GM12878 (cell line): ENCODE results near the gene PPP3CA. TPM values are rescaled to one million over a fixed set of nuclear protein-coding genes. Genes with fewer than 3 reads are reported as not detected.

ENCODE experiments used
- ATAC-seq: fragments of 200-7000 bp; cut with Tn5 transposase; 3 replicates; pipeline ENCODE4 v1.9.1; 2020; ENCODE audit warnings: mild to moderate bottlenecking, moderate library complexity
- BruUV-seq: library from RNA; stranded (reverse); fragments of 400-500 nt; replicated peaks from 2 replicates; lab custom pipeline; 2021; lab: Mats Ljungman, UMichigan
- CTCF ChIA-PET: fragments of 300-600 bp; sonication (Branson Sonifier 250); formaldehyde crosslinking; extraction: SDS; loops from one replicate; lab custom pipeline; 2021; ENCODE audit warnings: inconsistent platforms; lab: Yijun Ruan, JAX
- POLR2A ChIA-PET: fragments of 350-600 bp; formaldehyde crosslinking; extraction: SDS; loops from one replicate; lab custom pipeline; 2021; ENCODE audit warnings: inconsistent platforms; lab: Charles Lee
- RAD21 ChIA-PET: fragments of 300-600 bp; sonication (Branson Sonifier 250); formaldehyde crosslinking; loops from one replicate; lab custom pipeline; 2023; ENCODE audit warnings: antibody characterized with exemption; ENCODE audit not compliant: unreplicated experiment; lab: Charles Lee
- SMC1A ChIA-PET: fragments of 300-600 bp; sonication (Branson Sonifier 250); formaldehyde crosslinking; loops from one replicate; lab custom pipeline; 2023; ENCODE audit not compliant: unreplicated experiment, uncharacterized antibody; lab: Charles Lee
- DNase-seq: peaks from one replicate; pipeline ENCODE4 v3.0.0-alpha.2; 2011; ENCODE audit warnings: low read depth, low spot score
- FAIRE-seq: peaks from 3 replicates; lab custom pipeline; 2011; peaks lifted over from hg19 to GRCh38; lab: Jason Lieb, UNC
- H2AFZ ChIP-seq: 2 replicates; pipeline ENCODE4 v1.6.0; 2011; ENCODE audit warnings: low read depth, low read length, control low read depth; ENCODE audit not compliant: control insufficient read depth
- H3K27ac ChIP-seq: 2 replicates; pipeline ENCODE4 v1.5.1; 2011; ENCODE audit warnings: control low read depth; ENCODE audit not compliant: control insufficient read depth, insufficient read depth
- H3K27me3 ChIP-seq, 2 experiments: replicated peaks in 1 of 2; 2 replicates each; pipeline versions ENCODE4 v1.6.0 to v1.6.1; 2011; ENCODE audit warnings: low read length in 1 of 2; ENCODE audit not compliant: control insufficient read depth in 2 of 2, insufficient read depth in 2 of 2
- H3K36me3 ChIP-seq, 2 experiments: 2 replicates each; pipeline ENCODE4 v1.5.1; 2011; ENCODE audit warnings: low read length in 1 of 2; ENCODE audit not compliant: control insufficient read depth in 2 of 2, insufficient read depth in 2 of 2
- H3K4me1 ChIP-seq: 2 replicates; pipeline ENCODE4 v1.6.1; 2011; ENCODE audit warnings: mild to moderate bottlenecking, low read length, moderate library complexity, mixed read lengths; ENCODE audit not compliant: control insufficient read depth, insufficient read depth
- H3K4me2 ChIP-seq: 2 replicates; pipeline ENCODE4 v1.6.0; 2011; ENCODE audit warnings: control low read depth; ENCODE audit not compliant: control insufficient read depth, insufficient read depth
- H3K4me3 ChIP-seq: fragments of 200-600 bp; sonication (generic); 2 replicates; pipeline ENCODE4 v1.5.1; 2016
- H3K79me2 ChIP-seq: 2 replicates; pipeline ENCODE4 v1.6.0; 2011; ENCODE audit warnings: low read length; ENCODE audit not compliant: control insufficient read depth, insufficient read depth
- H3K9ac ChIP-seq: 2 replicates; pipeline ENCODE4 v1.8.0; 2011; ENCODE audit warnings: low read length, control low read depth, mixed read lengths; ENCODE audit not compliant: control insufficient read depth, insufficient read depth
- H3K9me3 ChIP-seq: replicated peaks from 3 replicates; pipeline ENCODE4 v1.5.1; 2011; ENCODE audit warnings: mild to moderate bottlenecking, low read length; ENCODE audit not compliant: control insufficient read depth, insufficient read depth
- H4K20me1 ChIP-seq: 2 replicates; pipeline ENCODE4 v1.6.0; 2011; ENCODE audit not compliant: control insufficient read depth, insufficient read depth
- CBFB ChIP-seq: IDR thresholded peaks from 2 replicates; pipeline ENCODE4 v1.6.1; 2016; ENCODE audit warnings: antibody characterized with exemption, low read depth
- DPF2 ChIP-seq: fragments of 450-650 bp; IDR thresholded peaks from 2 replicates; pipeline ENCODE4 v1.6.1; 2017; ENCODE audit warnings: mild to moderate bottlenecking
- ETV6 ChIP-seq, 2 experiments: fragments of 450-650 bp in 1 of 2; IDR thresholded peaks in 1 of 2; conservative IDR thresholded peaks in 1 of 2; 2 replicates each; pipeline ENCODE4 v1.6.1; 2014; ENCODE audit warnings: antibody characterized with exemption in 1 of 2, borderline replicate concordance in 1 of 2, low read depth in 1 of 2, mild to moderate bottlenecking in 1 of 2, moderate library complexity in 1 of 2
- HDAC2 ChIP-seq: fragments of 200-600 bp; sonication (generic); IDR thresholded peaks from 2 replicates; pipeline ENCODE4 v1.6.1; 2017
- LARP7 ChIP-seq: fragments of 450-650 bp; IDR thresholded peaks from 2 replicates; pipeline ENCODE4 v1.6.1; 2017; ENCODE audit warnings: mild to moderate bottlenecking
- MXI1 ChIP-seq: fragments of 150-350 bp; IDR thresholded peaks from 2 replicates; pipeline ENCODE4 v1.6.1; 2011; ENCODE audit warnings: low read depth, mild to moderate bottlenecking, inconsistent platforms, low read length, improper control_type of control experiment
- NFXL1 ChIP-seq: fragments of 450-650 bp; IDR thresholded peaks from 2 replicates; pipeline ENCODE4 v1.6.1; 2017; ENCODE audit warnings: antibody characterized with exemption, mild to moderate bottlenecking, borderline replicate concordance
- NFYA ChIP-seq: IDR thresholded peaks from 2 replicates; pipeline ENCODE4 v1.6.1; 2011; ENCODE audit warnings: low read depth, mild to moderate bottlenecking, low read length, improper control_type of control experiment, borderline replicate concordance
- SIN3A ChIP-seq: IDR thresholded peaks from 2 replicates; pipeline ENCODE4 v1.6.1; 2012; ENCODE audit warnings: low read depth, low read length, improper control_type of control experiment
- TBL1XR1 ChIP-seq: IDR thresholded peaks from 2 replicates; pipeline ENCODE4 v1.6.1; 2012; ENCODE audit warnings: low read depth, low read length, improper control_type of control experiment
- YBX1 ChIP-seq: fragments of 450-650 bp; IDR thresholded peaks from 2 replicates; pipeline ENCODE4 v1.6.1; 2016; ENCODE audit warnings: antibody characterized with exemption
- WGBS: methylation state at CpG from one replicate; pipeline ENCODE4 v1.1.6; 2016; ENCODE audit warnings: low lambda C conversion rate; ENCODE audit not compliant: insufficient replicate concordance, insufficient coverage; ENCODE audit errors: missing lambda C conversion rate; 5-methylcytosine and 5-hydroxymethylcytosine counted together
- in situ Hi-C: fragments of 300-500 bp; cut with MboI; formaldehyde crosslinking; loops from 9 replicates; pipeline ENCODE4 v1.14.3; 2018; ENCODE audit warnings: mixed read lengths
- intact Hi-C: fragments of 100-400 bp; cut with micrococcal nuclease; formaldehyde crosslinking; loops from one replicate; pipeline ENCODE4 v1.14.2; 2022; ENCODE audit not compliant: unreplicated experiment
- polyA plus RNA-seq, 11 experiments: library from polyadenylated mRNA; depleted of rRNA in 4 of 11; unstranded in 6 of 11; stranded (reverse) in 5 of 11; fragments of >200 nt; fragmentation: Nextera tagmentation in 4 of 11; fragmentation: Illumina TruSeq in 1 of 11; extraction: Ambion mirVana in 4 of 11; extraction: Trizol in 1 of 11; gene quantifications; 1 replicate in 1 of 11; 2 replicates in 10 of 11; pipeline versions ENCODE4 v1.2.1 to v1.2.3, GENCODE V29; 2011 to 2016; ENCODE audit warnings: inconsistent platforms in 2 of 11, missing spikeins in 2 of 11, low read depth in 1 of 11
- total RNA-seq, 4 experiments: library from RNA; depleted of rRNA in 3 of 4; stranded (reverse); fragments of >200 nt in 3 of 4; fragmentation: Illumina TruSeq in 1 of 4; extraction: Trizol in 1 of 4; gene quantifications; 2 replicates each; pipeline versions ENCODE4 v1.2.1 to v1.2.3, GENCODE V29; 2013 to 2021
- TF ChIP-seq, protein P1 (sequence below): IDR thresholded peaks from 2 replicates; pipeline ENCODE4 v1.6.1; 2012; ENCODE audit warnings: improper control_type of control experiment, low read depth, low read length; ENCODE audit not compliant: insufficient replicate concordance
- TF ChIP-seq, protein P2 (sequence below): fragments of 450-650 bp; formaldehyde crosslinking; IDR thresholded peaks from 2 replicates; pipeline ENCODE4 v1.4.0; 2020; ENCODE audit warnings: mild to moderate bottlenecking, moderate library complexity
- TF ChIP-seq, protein P3 (sequence below): IDR thresholded peaks from 2 replicates; pipeline ENCODE4 v1.6.1; 2011; ENCODE audit warnings: low read depth, mild to moderate bottlenecking, low read length, moderate library complexity, borderline replicate concordance; ENCODE audit errors: extremely low read depth
- TF ChIP-seq, protein P4 (sequence below): IDR thresholded peaks from 2 replicates; pipeline ENCODE4 v1.6.1; 2011; ENCODE audit warnings: low read depth, low read length, improper control_type of control experiment, borderline replicate concordance

PPP3CA gene
- total and polyA plus RNA-seq, 10 of the 15 experiments (the other 5 are each of a cell fraction or from before 2014, with no cell fraction given), result 0.33 to 9.0 (median 1.0) TPM

DNA sequence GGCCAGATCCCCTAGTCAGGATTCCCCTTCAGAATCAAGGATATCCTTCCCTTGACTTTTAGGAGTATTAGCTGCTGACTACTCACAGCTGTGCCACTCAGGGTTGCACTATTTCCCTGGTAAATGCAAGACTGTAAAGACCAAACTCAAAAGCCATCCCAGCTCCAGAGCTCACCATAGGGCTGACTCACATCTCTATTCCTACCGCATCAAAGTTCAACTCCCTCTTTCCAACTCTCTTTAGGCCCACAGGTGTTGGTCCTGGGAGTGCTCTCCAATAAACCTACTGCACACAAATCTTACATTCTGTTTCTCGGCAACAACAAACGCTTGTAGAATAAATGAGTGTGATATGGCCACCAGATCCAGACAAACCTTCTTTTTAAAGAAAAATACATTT lies 109.6 kb downstream of the PPP3CA start:
- Histone ChIP-seq H3K27me3 (no peaks in the 10 kb centered on the region), H3K4me1 (no peaks in the 10 kb centered on the region), H3K4me2 (no peak overlapping the region), H3K9ac (no peak overlapping the region), H3K9me3 (no peaks in the 10 kb centered on the region; the same call in 2 of the 3 replicates), H3K27ac (no peak overlapping the region), H3K4me3 (no peak overlapping the region), H3K36me3 (no peaks in the 10 kb centered on the region), H2AFZ (no peak overlapping the region), H3K79me2 (no peaks in the 10 kb centered on the region), H4K20me1 (no peaks in the 10 kb centered on the region)
- in situ Hi-C loops (no loop called here), intact Hi-C loops (no loop called here)
- FAIRE-seq (no peak), ATAC-seq (no peak), DNase-seq (no peak)
- ChIA-PET RAD21 (no interaction called here), POLR2A (no interaction called here), CTCF (interaction anchor here (0.7 to 1.1 kb wide), 2 partner anchors 359 to 1145 kb away, joined by 3 to 4 read pairs; no protein-coding TSS in a partner anchor), SMC1A (interaction anchor here (1.0 to 1.6 kb wide), 3 partner anchors 11 to 69 kb away, joined by 3 to 4 read pairs (median 4); no protein-coding TSS in a partner anchor)
- BruUV-seq, result no TSS peak
- 100% methylated on average over 3 of the region's 3 CpGs for WGBS
- TF ChIP-seq YBX1, result no peak
- TF ChIP-seq, protein P1, sequence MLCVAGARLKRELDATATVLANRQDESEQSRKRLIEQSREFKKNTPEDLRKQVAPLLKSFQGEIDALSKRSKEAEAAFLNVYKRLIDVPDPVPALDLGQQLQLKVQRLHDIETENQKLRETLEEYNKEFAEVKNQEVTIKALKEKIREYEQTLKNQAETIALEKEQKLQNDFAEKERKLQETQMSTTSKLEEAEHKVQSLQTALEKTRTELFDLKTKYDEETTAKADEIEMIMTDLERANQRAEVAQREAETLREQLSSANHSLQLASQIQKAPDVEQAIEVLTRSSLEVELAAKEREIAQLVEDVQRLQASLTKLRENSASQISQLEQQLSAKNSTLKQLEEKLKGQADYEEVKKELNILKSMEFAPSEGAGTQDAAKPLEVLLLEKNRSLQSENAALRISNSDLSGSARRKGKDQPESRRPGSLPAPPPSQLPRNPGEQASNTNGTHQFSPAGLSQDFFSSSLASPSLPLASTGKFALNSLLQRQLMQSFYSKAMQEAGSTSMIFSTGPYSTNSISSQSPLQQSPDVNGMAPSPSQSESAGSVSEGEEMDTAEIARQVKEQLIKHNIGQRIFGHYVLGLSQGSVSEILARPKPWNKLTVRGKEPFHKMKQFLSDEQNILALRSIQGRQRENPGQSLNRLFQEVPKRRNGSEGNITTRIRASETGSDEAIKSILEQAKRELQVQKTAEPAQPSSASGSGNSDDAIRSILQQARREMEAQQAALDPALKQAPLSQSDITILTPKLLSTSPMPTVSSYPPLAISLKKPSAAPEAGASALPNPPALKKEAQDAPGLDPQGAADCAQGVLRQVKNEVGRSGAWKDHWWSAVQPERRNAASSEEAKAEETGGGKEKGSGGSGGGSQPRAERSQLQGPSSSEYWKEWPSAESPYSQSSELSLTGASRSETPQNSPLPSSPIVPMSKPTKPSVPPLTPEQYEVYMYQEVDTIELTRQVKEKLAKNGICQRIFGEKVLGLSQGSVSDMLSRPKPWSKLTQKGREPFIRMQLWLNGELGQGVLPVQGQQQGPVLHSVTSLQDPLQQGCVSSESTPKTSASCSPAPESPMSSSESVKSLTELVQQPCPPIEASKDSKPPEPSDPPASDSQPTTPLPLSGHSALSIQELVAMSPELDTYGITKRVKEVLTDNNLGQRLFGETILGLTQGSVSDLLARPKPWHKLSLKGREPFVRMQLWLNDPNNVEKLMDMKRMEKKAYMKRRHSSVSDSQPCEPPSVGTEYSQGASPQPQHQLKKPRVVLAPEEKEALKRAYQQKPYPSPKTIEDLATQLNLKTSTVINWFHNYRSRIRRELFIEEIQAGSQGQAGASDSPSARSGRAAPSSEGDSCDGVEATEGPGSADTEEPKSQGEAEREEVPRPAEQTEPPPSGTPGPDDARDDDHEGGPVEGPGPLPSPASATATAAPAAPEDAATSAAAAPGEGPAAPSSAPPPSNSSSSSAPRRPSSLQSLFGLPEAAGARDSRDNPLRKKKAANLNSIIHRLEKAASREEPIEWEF, result no peak
- no peak for TF ChIP-seq LARP7
- TF ChIP-seq MXI1, result no peak
- TF ChIP-seq TBL1XR1, result no peak
- TF ChIP-seq DPF2, result no peak
- TF ChIP-seq, protein P2, sequence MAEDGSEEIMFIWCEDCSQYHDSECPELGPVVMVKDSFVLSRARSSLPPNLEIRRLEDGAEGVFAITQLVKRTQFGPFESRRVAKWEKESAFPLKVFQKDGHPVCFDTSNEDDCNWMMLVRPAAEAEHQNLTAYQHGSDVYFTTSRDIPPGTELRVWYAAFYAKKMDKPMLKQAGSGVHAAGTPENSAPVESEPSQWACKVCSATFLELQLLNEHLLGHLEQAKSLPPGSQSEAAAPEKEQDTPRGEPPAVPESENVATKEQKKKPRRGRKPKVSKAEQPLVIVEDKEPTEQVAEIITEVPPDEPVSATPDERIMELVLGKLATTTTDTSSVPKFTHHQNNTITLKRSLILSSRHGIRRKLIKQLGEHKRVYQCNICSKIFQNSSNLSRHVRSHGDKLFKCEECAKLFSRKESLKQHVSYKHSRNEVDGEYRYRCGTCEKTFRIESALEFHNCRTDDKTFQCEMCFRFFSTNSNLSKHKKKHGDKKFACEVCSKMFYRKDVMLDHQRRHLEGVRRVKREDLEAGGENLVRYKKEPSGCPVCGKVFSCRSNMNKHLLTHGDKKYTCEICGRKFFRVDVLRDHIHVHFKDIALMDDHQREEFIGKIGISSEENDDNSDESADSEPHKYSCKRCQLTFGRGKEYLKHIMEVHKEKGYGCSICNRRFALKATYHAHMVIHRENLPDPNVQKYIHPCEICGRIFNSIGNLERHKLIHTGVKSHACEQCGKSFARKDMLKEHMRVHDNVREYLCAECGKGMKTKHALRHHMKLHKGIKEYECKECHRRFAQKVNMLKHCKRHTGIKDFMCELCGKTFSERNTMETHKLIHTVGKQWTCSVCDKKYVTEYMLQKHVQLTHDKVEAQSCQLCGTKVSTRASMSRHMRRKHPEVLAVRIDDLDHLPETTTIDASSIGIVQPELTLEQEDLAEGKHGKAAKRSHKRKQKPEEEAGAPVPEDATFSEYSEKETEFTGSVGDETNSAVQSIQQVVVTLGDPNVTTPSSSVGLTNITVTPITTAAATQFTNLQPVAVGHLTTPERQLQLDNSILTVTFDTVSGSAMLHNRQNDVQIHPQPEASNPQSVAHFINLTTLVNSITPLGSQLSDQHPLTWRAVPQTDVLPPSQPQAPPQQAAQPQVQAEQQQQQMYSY (CRISPR knock-in tag), result no peak
- TF ChIP-seq NFXL1, result no peak
- TF ChIP-seq ETV6 (conservative IDR thresholded peaks at IDR 0.05 in 1 of 2, IDR thresholded peaks at IDR 0.05 in 1 of 2; ENCODE audit: borderline replicate concordance in 1 of 2, low read depth in 1 of 2), result no peak
- no peak for TF ChIP-seq HDAC2
- TF ChIP-seq, protein P3, sequence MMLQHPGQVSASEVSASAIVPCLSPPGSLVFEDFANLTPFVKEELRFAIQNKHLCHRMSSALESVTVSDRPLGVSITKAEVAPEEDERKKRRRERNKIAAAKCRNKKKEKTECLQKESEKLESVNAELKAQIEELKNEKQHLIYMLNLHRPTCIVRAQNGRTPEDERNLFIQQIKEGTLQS, result no peak
- TF ChIP-seq SIN3A, result no peak
- TF ChIP-seq NFYA, result no peak
- no peak for TF ChIP-seq CBFB
- TF ChIP-seq, protein P4, sequence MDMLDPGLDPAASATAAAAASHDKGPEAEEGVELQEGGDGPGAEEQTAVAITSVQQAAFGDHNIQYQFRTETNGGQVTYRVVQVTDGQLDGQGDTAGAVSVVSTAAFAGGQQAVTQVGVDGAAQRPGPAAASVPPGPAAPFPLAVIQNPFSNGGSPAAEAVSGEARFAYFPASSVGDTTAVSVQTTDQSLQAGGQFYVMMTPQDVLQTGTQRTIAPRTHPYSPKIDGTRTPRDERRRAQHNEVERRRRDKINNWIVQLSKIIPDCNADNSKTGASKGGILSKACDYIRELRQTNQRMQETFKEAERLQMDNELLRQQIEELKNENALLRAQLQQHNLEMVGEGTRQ, result no peak
